IMR-90 (cell line): ENCODE measurements around the gene TTLL8. TPM values are rescaled to one million over a fixed set of nuclear protein-coding genes. Genes with fewer than 3 reads are reported as not detected.

Experiments used
- ATAC-seq: fragments of 200-7000 bp; cut with Tn5 transposase; 2 replicates; pipeline ENCODE4 v1.9.1; 2020; ENCODE audit warnings: low read depth, mild to moderate bottlenecking, moderate library complexity
- BruUV-seq: library from RNA; stranded (reverse); fragments of 400-500 nt; replicated peaks from 2 replicates; lab custom pipeline; 2021; lab: Mats Ljungman, UMichigan
- CTCF ChIA-PET: fragments of 300-600 bp; formaldehyde crosslinking; extraction: SDS; loops from one replicate; lab custom pipeline; 2021; ENCODE audit warnings: antibody characterized with exemption; lab: Yijun Ruan, JAX
- POLR2A ChIA-PET: fragments of 300-600 bp; sonication (Branson Sonifier 250); formaldehyde crosslinking; loops from one replicate; lab custom pipeline; 2022; ENCODE audit warnings: antibody characterized with exemption; ENCODE audit not compliant: unreplicated experiment; lab: Charles Lee
- DNase-seq: peaks from one replicate; pipeline ENCODE4 v3.0.0; 2013
- H2AFZ ChIP-seq: replicated peaks from 2 replicates; pipeline ENCODE3; 2013; ENCODE audit warnings: low read length, mild to moderate bottlenecking; ENCODE audit not compliant: poor library complexity
- H2AK5ac ChIP-seq: 2 replicates; pipeline ENCODE4 v1.6.1; 2013; ENCODE audit warnings: low read depth, low read length, inconsistent platforms
- H2AK9ac ChIP-seq: replicated peaks from 2 replicates; pipeline ENCODE3; 2013; ENCODE audit warnings: mild to moderate bottlenecking, low read depth, low read length, moderate library complexity; ENCODE audit not compliant: poor library complexity
- H2BK120ac ChIP-seq: 2 replicates; pipeline ENCODE4 v1.6.1; 2013; ENCODE audit warnings: low read depth, low read length, inconsistent platforms
- H2BK15ac ChIP-seq: 3 replicates; pipeline ENCODE4 v1.6.1; 2013; ENCODE audit warnings: low read depth, low read length, inconsistent platforms
- H2BK20ac ChIP-seq: 2 replicates; pipeline ENCODE4 v1.6.1; 2013; ENCODE audit warnings: low read depth, mild to moderate bottlenecking, inconsistent platforms, low read length, moderate library complexity
- H2BK5ac ChIP-seq: 2 replicates; pipeline ENCODE4 v1.6.1; 2013; ENCODE audit warnings: mild to moderate bottlenecking, low read depth, low read length, inconsistent platforms; ENCODE audit not compliant: poor library complexity, severe bottlenecking
- H3K14ac ChIP-seq: replicated peaks from 2 replicates; pipeline ENCODE4 v1.6.1; 2013; ENCODE audit warnings: low read depth, low read length, inconsistent platforms
- H3K18ac ChIP-seq: 2 replicates; pipeline ENCODE4 v1.6.1; 2013; ENCODE audit warnings: low read depth, low read length, control low read depth
- H3K23ac ChIP-seq: 2 replicates; pipeline ENCODE4 v1.6.1; 2013; ENCODE audit warnings: low read depth, low read length, inconsistent platforms
- H3K27ac ChIP-seq: 2 replicates; pipeline ENCODE4 v1.5.1; 2013; ENCODE audit warnings: mild to moderate bottlenecking, control low read depth, low read length; ENCODE audit not compliant: insufficient read depth
- H3K27me3 ChIP-seq: 2 replicates; pipeline ENCODE4 v1.6.1; 2013; ENCODE audit warnings: low read length; ENCODE audit not compliant: control insufficient read depth, insufficient read depth
- H3K36me3 ChIP-seq: 2 replicates; pipeline ENCODE4 v1.6.1; 2013; ENCODE audit warnings: low read length, mixed read lengths; ENCODE audit not compliant: control insufficient read depth, insufficient read depth
- H3K4ac ChIP-seq: 2 replicates; pipeline ENCODE4 v1.6.1; 2013; ENCODE audit warnings: low read depth, low read length, inconsistent platforms
- H3K4me1 ChIP-seq: 2 replicates; pipeline ENCODE4 v1.6.1; 2013; ENCODE audit warnings: low read length, mixed read lengths; ENCODE audit not compliant: control insufficient read depth, insufficient read depth
- H3K4me2 ChIP-seq: 2 replicates; pipeline ENCODE4 v1.6.1; 2013; ENCODE audit warnings: low read depth, mild to moderate bottlenecking, control low read depth, low read length, moderate library complexity
- H3K4me3 ChIP-seq: 2 replicates; pipeline ENCODE4 v1.5.1; 2013; ENCODE audit warnings: low read depth, mild to moderate bottlenecking, control low read depth, low read length, moderate library complexity; ENCODE audit not compliant: insufficient read depth
- H3K56ac ChIP-seq: 2 replicates; pipeline ENCODE4 v1.6.1; 2013; ENCODE audit warnings: low read length, inconsistent platforms; ENCODE audit not compliant: insufficient read depth; ENCODE audit errors: extremely low read depth
- H3K79me1 ChIP-seq, 2 experiments: 2 replicates each; pipeline ENCODE4 v1.6.1; 2013; ENCODE audit warnings: low read length in 2 of 2, inconsistent platforms in 1 of 2, low read depth in 1 of 2
- H3K9ac ChIP-seq: 2 replicates; pipeline ENCODE4 v1.6.1; 2013; ENCODE audit warnings: low read depth, low read length, control low read depth
- H3K9me1 ChIP-seq: 2 replicates; pipeline ENCODE4 v1.6.1; 2013; ENCODE audit warnings: low read length, inconsistent platforms; ENCODE audit not compliant: insufficient read depth
- H3K9me3 ChIP-seq: 2 replicates; pipeline ENCODE4 v1.6.1; 2013; ENCODE audit warnings: low read length; ENCODE audit not compliant: control insufficient read depth, insufficient read depth
- H4K20me1 ChIP-seq: 2 replicates; pipeline ENCODE4 v1.6.1; 2013; ENCODE audit warnings: low read length, inconsistent platforms; ENCODE audit not compliant: insufficient read depth
- H4K5ac ChIP-seq: 2 replicates; pipeline ENCODE4 v1.6.1; 2013; ENCODE audit warnings: mild to moderate bottlenecking, low read depth, low read length, control low read depth
- H4K8ac ChIP-seq, 2 experiments: 2 replicates each; pipeline ENCODE4 v1.6.1; 2013; ENCODE audit warnings: low read depth in 2 of 2, low read length in 2 of 2, control low read depth in 1 of 2, inconsistent platforms in 1 of 2
- H4K91ac ChIP-seq: 2 replicates; pipeline ENCODE4 v1.6.1; 2013; ENCODE audit warnings: low read depth, low read length, inconsistent platforms; ENCODE audit not compliant: insufficient read depth
- BHLHE40 ChIP-seq: fragments of 150-350 bp; IDR thresholded peaks from 2 replicates; pipeline ENCODE4 v1.6.1; 2016; ENCODE audit warnings: mild to moderate bottlenecking, low read depth, low read length
- CHD1 ChIP-seq: IDR thresholded peaks from 2 replicates; pipeline ENCODE4 v1.6.1; 2012; ENCODE audit warnings: low read depth, low read length, improper control_type of control experiment
- CTCF ChIP-seq: conservative IDR thresholded peaks from 2 replicates; pipeline ENCODE4 v1.5.1; 2012; ENCODE audit warnings: mild to moderate bottlenecking, low read depth, low read length, improper control_type of control experiment
- FOS ChIP-seq: fragments of 150-350 bp; IDR thresholded peaks from 2 replicates; pipeline ENCODE4 v1.6.1; 2016; ENCODE audit warnings: low read depth, low read length
- MAFK ChIP-seq: IDR thresholded peaks from 2 replicates; pipeline ENCODE4 v1.6.1; 2012; ENCODE audit warnings: low read depth, low read length, improper control_type of control experiment
- MAZ ChIP-seq: IDR thresholded peaks from 2 replicates; pipeline ENCODE4 v1.6.1; 2012; ENCODE audit warnings: low read depth, mild to moderate bottlenecking, low read length, improper control_type of control experiment, moderate library complexity, borderline replicate concordance
- MXI1 ChIP-seq: IDR thresholded peaks from 2 replicates; pipeline ENCODE4 v1.6.1; 2012; ENCODE audit warnings: low read depth, mild to moderate bottlenecking, low read length, moderate library complexity, borderline replicate concordance
- POLR2A ChIP-seq: IDR thresholded peaks from 2 replicates; pipeline ENCODE4 v1.6.1; 2012; ENCODE audit warnings: mild to moderate bottlenecking, low read depth, low read length
- RCOR1 ChIP-seq: IDR thresholded peaks from 2 replicates; pipeline ENCODE4 v1.6.1; 2012; ENCODE audit warnings: mild to moderate bottlenecking, low read length, improper control_type of control experiment; ENCODE audit not compliant: insufficient replicate concordance
- RFX5 ChIP-seq: IDR thresholded peaks from 2 replicates; pipeline ENCODE4 v1.8.0; 2012; ENCODE audit warnings: low read depth, mild to moderate bottlenecking, low read length, moderate library complexity
- SMC3 ChIP-seq: fragments of 150-350 bp; IDR thresholded peaks from 2 replicates; pipeline ENCODE4 v1.6.1; 2016; ENCODE audit warnings: low read depth, mild to moderate bottlenecking, antibody characterized with exemption, low read length, moderate library complexity
- WGBS, 2 experiments: methylation state at CpG; one replicate each; pipeline versions ENCODE4 v1.1.5 to v1.1.7; 2013; ENCODE audit warnings: missing lambda C conversion rate in 2 of 2; ENCODE audit not compliant: insufficient read length in 1 of 2; ENCODE audit errors: extremely low coverage in 2 of 2; 5-methylcytosine and 5-hydroxymethylcytosine counted together
- dilution Hi-C: fragments of 300-500 bp; cut with HindIII; formaldehyde crosslinking; loops from one replicate; pipeline ENCODE4 v1.14.3; 2018; ENCODE audit warnings: low sequenced_read_pairs; ENCODE audit not compliant: unreplicated experiment
- in situ Hi-C: fragments of 300-500 bp; cut with MboI; formaldehyde crosslinking; loops from 3 replicates; pipeline ENCODE4 v1.14.3; 2019; ENCODE audit warnings: low sequenced_read_pairs, inconsistent platforms, mixed read lengths
- intact Hi-C: fragments of 100-400 bp; cut with micrococcal nuclease; formaldehyde crosslinking; loops from 2 replicates; pipeline ENCODE4 v1.10.0; 2022
- polyA plus RNA-seq, 3 experiments: library from polyadenylated mRNA; depleted of rRNA; stranded (reverse); fragments of >200 nt; gene quantifications; 2 replicates each; pipeline ENCODE4 v1.2.3, GENCODE V29; 2012; ENCODE audit warnings: low replicate concordance in 1 of 3
- total RNA-seq: library from RNA; depleted of rRNA; stranded (reverse); fragments of >200 nt; gene quantifications from 2 replicates; pipeline ENCODE4 v1.2.3, GENCODE V29; 2012

TTLL8 gene
- total and polyA plus RNA-seq, 2 of the 4 experiments (the other 2 are of a cell fraction): not detected

GRCh38 chr22:50064453-50064852, 6.4 kb upstream of the TTLL8 start:
- dilution Hi-C loops (no loop called here), in situ Hi-C loops (no loop called here), intact Hi-C loops (no loop called here)
- Histone ChIP-seq H3K27me3 (peaks cover 34% of the 10 kb centered on the region), H2BK20ac (no peak overlapping the region), H4K5ac (no peak overlapping the region), H3K4me1 (peaks cover 2% of the 10 kb centered on the region; the same call in 1 of the 2 replicates), H4K91ac (no peak overlapping the region), H3K79me1 (no peaks in the 10 kb centered on the region), H4K8ac (no peak overlapping the region), H3K9me1 (no peaks in the 10 kb centered on the region), H3K56ac (no peak overlapping the region), H3K27ac (no peak overlapping the region), H4K20me1 (no peaks in the 10 kb centered on the region), H3K4ac (no peak overlapping the region), H3K9me3 (no peaks in the 10 kb centered on the region), H2AK5ac (no peak overlapping the region), H2BK15ac (no peak overlapping the region), H3K4me2 (no peak overlapping the region), H3K23ac (no peak overlapping the region), H3K14ac (no peak overlapping the region), H3K18ac (no peak overlapping the region), H2AFZ (peak overlapping the region; percentile 14), H3K9ac (no peak overlapping the region), H3K36me3 (no peaks in the 10 kb centered on the region), H2BK5ac (no peak overlapping the region), H3K4me3 (no peak overlapping the region), H2AK9ac (no peak overlapping the region), H2BK120ac (no peak overlapping the region)
- ATAC-seq (no peak), DNase-seq (no peak)
- TF ChIP-seq MAZ: no peak
- no peak for TF ChIP-seq SMC3
- TF ChIP-seq MAFK: no peak
- TF ChIP-seq BHLHE40: no peak
- no peak for TF ChIP-seq RFX5
- TF ChIP-seq POLR2A: no peak
- no peak for TF ChIP-seq CHD1
- TF ChIP-seq RCOR1: no peak
- no peak for TF ChIP-seq MXI1
- no peak for TF ChIP-seq FOS
- TF ChIP-seq CTCF: no peak
- ChIA-PET CTCF (no interaction called here), POLR2A (interaction anchor here (0.8 kb wide), 1 partner anchor 13 kb away, joined by 4 read pairs; no protein-coding TSS in a partner anchor)
- WGBS, 2 experiments: 32% methylated on average over 5 of the region's 18 CpGs; no CpG with 5 or more reads in 1 of the 2 experiments
- BruUV-seq: no TSS peak
